HepG2 (cell line): ENCODE measurements around the gene RPS6KC1. TPM values are rescaled to one million over a fixed set of nuclear protein-coding genes. Genes with fewer than 3 reads are reported as not detected.

Experiments used
- ATAC-seq: fragments of 200-7000 bp; cut with Tn5 transposase; 3 replicates; pipeline ENCODE4 v1.9.1; 2020; ENCODE audit warnings: mild to moderate bottlenecking, moderate library complexity
- BruUV-seq: library from RNA; stranded (reverse); fragments of 400-500 nt; replicated peaks from 2 replicates; lab custom pipeline; 2021; lab: Mats Ljungman, UMichigan
- CTCF ChIA-PET: fragments of 300-600 bp; formaldehyde crosslinking; extraction: SDS; loops from one replicate; lab custom pipeline; 2021; ENCODE audit warnings: low total read pairs, inconsistent platforms, low intra/inter-chr PET ratio; lab: Yijun Ruan, JAX
- POLR2A ChIA-PET: fragments of 350-600 bp; sonication (Branson Sonifier 250); formaldehyde crosslinking; loops from one replicate; lab custom pipeline; 2020; ENCODE audit warnings: antibody characterized with exemption, inconsistent platforms; lab: Yijun Ruan, JAX
- DNase-seq: peaks from one replicate; pipeline ENCODE4 v3.0.0-alpha.2; 2015; ENCODE audit warnings: low spot score
- FAIRE-seq: peaks from 3 replicates; lab custom pipeline; 2011; peaks lifted over from hg19 to GRCh38; lab: Jason Lieb, UNC
- H2AFZ ChIP-seq: one replicate; pipeline ENCODE4 v1.6.1; 2011; ENCODE audit warnings: low read length, inconsistent platforms
- H3K27ac ChIP-seq: fragments of 300-600 bp; 3 replicates; pipeline ENCODE4 v1.8.0; 2011; ENCODE audit warnings: mixed run types, mild to moderate bottlenecking, mixed read lengths, low read length, inconsistent platforms; ENCODE audit not compliant: insufficient read depth; ENCODE audit errors: extremely low read length
- H3K27me3 ChIP-seq, 2 experiments: fragments of 200-600 bp in 1 of 2; 2 replicates in 1 of 2; 3 replicates in 1 of 2; pipeline versions ENCODE4 v1.6.0 to v1.8.0; 2011; ENCODE audit warnings: low read length in 2 of 2, mild to moderate bottlenecking in 2 of 2, moderate library complexity in 2 of 2, inconsistent platforms in 1 of 2; ENCODE audit not compliant: insufficient read depth in 2 of 2, control insufficient read depth in 1 of 2
- H3K36me3 ChIP-seq, 2 experiments: fragments of 200-600 bp in 1 of 2; replicated peaks in 1 of 2; 2 replicates in 1 of 2; 3 replicates in 1 of 2; pipeline versions ENCODE4 v1.5.1 to v1.8.0; 2011; ENCODE audit warnings: low read length in 2 of 2, inconsistent platforms in 1 of 2; ENCODE audit not compliant: insufficient read depth in 2 of 2, control insufficient read depth in 1 of 2
- H3K4me1 ChIP-seq: 2 replicates; pipeline ENCODE4 v1.5.1; 2012; ENCODE audit warnings: low read length, inconsistent platforms; ENCODE audit not compliant: insufficient read depth
- H3K4me2 ChIP-seq: 2 replicates; pipeline ENCODE4 v1.6.0; 2011; ENCODE audit warnings: low read depth, low read length, inconsistent platforms
- H3K4me3 ChIP-seq, 3 experiments: fragments of 200-600 bp in 1 of 3; sonication (generic), shearing (Covaris generic) in 1 of 3; replicated peaks in 1 of 3; 2 replicates each; pipeline ENCODE4 v1.5.1; 2011 to 2016; ENCODE audit warnings: low read length in 3 of 3, inconsistent platforms in 2 of 3, low read depth in 2 of 3, mild to moderate bottlenecking in 2 of 3, control low read depth in 1 of 3, mixed read lengths in 1 of 3; ENCODE audit not compliant: insufficient read depth in 1 of 3
- H3K79me2 ChIP-seq: one replicate; pipeline ENCODE4 v1.6.1; 2011; ENCODE audit warnings: low read length, inconsistent platforms; ENCODE audit not compliant: insufficient read depth
- H3K9ac ChIP-seq: 2 replicates; pipeline ENCODE4 v1.6.0; 2011; ENCODE audit warnings: mild to moderate bottlenecking, low read depth, low read length, inconsistent platforms; ENCODE audit not compliant: insufficient read depth
- H3K9me3 ChIP-seq: 2 replicates; pipeline ENCODE4 v1.5.1; 2012; ENCODE audit warnings: mild to moderate bottlenecking, low read length
- H4K20me1 ChIP-seq: 2 replicates; pipeline ENCODE4 v1.6.0; 2011; ENCODE audit warnings: inconsistent platforms, mild to moderate bottlenecking, low read length, moderate library complexity; ENCODE audit not compliant: insufficient read depth
- ADNP ChIP-seq: sonication (generic); formaldehyde crosslinking; IDR thresholded peaks from 2 replicates; pipeline ENCODE4 v1.4.0; 2020; ENCODE audit warnings: missing genetic modification reagents
- CBX1 ChIP-seq: IDR thresholded peaks from one replicate; pipeline ENCODE4 v1.6.1; 2016; ENCODE audit warnings: antibody characterized with exemption, low read depth
- CENPX ChIP-seq: sonication (generic); formaldehyde crosslinking; IDR thresholded peaks from 2 replicates; pipeline ENCODE4 v1.9.0; 2021; ENCODE audit warnings: mild to moderate bottlenecking, missing genetic modification reagents, moderate library complexity
- KDM4B ChIP-seq: sonication (generic); formaldehyde crosslinking; IDR thresholded peaks from 2 replicates; pipeline ENCODE4 v1.4.0; 2020; ENCODE audit warnings: missing genetic modification reagents
- NONO ChIP-seq, 2 experiments: fragments of 450-650 bp in 1 of 2; sonication (generic) in 1 of 2; formaldehyde crosslinking in 1 of 2; IDR thresholded peaks in 1 of 2; conservative IDR thresholded peaks in 1 of 2; 2 replicates each; pipeline versions ENCODE4 v1.6.1 to v1.8.0; 2017 to 2022; ENCODE audit warnings: mild to moderate bottlenecking in 1 of 2, missing genetic modification reagents in 1 of 2, moderate library complexity in 1 of 2
- PAF1 ChIP-seq: IDR thresholded peaks from 2 replicates; pipeline ENCODE4 v1.6.1; 2016; ENCODE audit warnings: missing genetic modification reagents, missing compliant biosample characterization
- POGZ ChIP-seq: sonication (generic); formaldehyde crosslinking; IDR thresholded peaks from 2 replicates; pipeline ENCODE4 v1.4.0; 2020; ENCODE audit warnings: mild to moderate bottlenecking, missing genetic modification reagents
- RELA ChIP-seq: sonication (generic); formaldehyde crosslinking; IDR thresholded peaks from 2 replicates; pipeline ENCODE4 v1.4.0; 2020; ENCODE audit warnings: missing genetic modification reagents
- SMAD9 ChIP-seq: sonication (generic); formaldehyde crosslinking; IDR thresholded peaks from 2 replicates; pipeline ENCODE4 v1.5.1; 2020; ENCODE audit warnings: mild to moderate bottlenecking, missing genetic modification reagents
- TIGD3 ChIP-seq: sonication (generic); formaldehyde crosslinking; IDR thresholded peaks from 2 replicates; pipeline ENCODE4 v1.5.1; 2020; ENCODE audit warnings: mild to moderate bottlenecking, missing genetic modification reagents, borderline replicate concordance
- ZBTB3 ChIP-seq: sonication (generic); formaldehyde crosslinking; IDR thresholded peaks from 2 replicates; pipeline ENCODE4 v1.4.0; 2020; ENCODE audit warnings: low read depth, mild to moderate bottlenecking, moderate library complexity, missing genetic modification reagents, borderline replicate concordance
- ZHX2 ChIP-seq, 2 experiments: sonication (generic) in 1 of 2; formaldehyde crosslinking in 1 of 2; IDR thresholded peaks; 2 replicates each; pipeline versions ENCODE4 v1.6.1 to v1.9.0; 2014 to 2022; ENCODE audit warnings: antibody characterized with exemption in 1 of 2, borderline replicate concordance in 1 of 2, inconsistent platforms in 1 of 2, low read depth in 1 of 2, missing genetic modification reagents in 1 of 2
- ZNF317 ChIP-seq: sonication (generic); formaldehyde crosslinking; IDR thresholded peaks from 2 replicates; pipeline ENCODE4 v1.5.0; 2020; ENCODE audit warnings: mild to moderate bottlenecking, missing genetic modification reagents
- ZNF337 ChIP-seq: sonication (generic); formaldehyde crosslinking; IDR thresholded peaks from 2 replicates; pipeline ENCODE4 v1.5.1; 2020; ENCODE audit warnings: missing genetic modification reagents, low read depth, mild to moderate bottlenecking, borderline replicate concordance
- ZNF350 ChIP-seq: sonication (generic); formaldehyde crosslinking; IDR thresholded peaks from 2 replicates; pipeline ENCODE4 v1.4.0; 2020; ENCODE audit warnings: mild to moderate bottlenecking, low read depth, missing genetic modification reagents, borderline replicate concordance
- ZNF607 ChIP-seq: sonication (generic); formaldehyde crosslinking; IDR thresholded peaks from 2 replicates; pipeline ENCODE4 v1.5.1; 2020; ENCODE audit warnings: missing genetic modification reagents, mild to moderate bottlenecking, borderline replicate concordance
- WGBS: methylation state at CpG from one replicate; pipeline ENCODE4 v1.1.6; 2017; ENCODE audit warnings: low lambda C conversion rate; 5-methylcytosine and 5-hydroxymethylcytosine counted together
- in situ Hi-C: cut with HindIII; loops from 2 replicates; pipeline ENCODE4 v1.10.0; 2017; ENCODE audit warnings: low pct_unique_long_range_greater_than_20kb; ENCODE audit not compliant: extremely low pct_ligation_motif_present
- intact Hi-C: fragments of 100-400 bp; cut with micrococcal nuclease; formaldehyde crosslinking; loops from one replicate; pipeline ENCODE4 v1.10.0; 2022; ENCODE audit not compliant: unreplicated experiment
- polyA plus RNA-seq, 8 experiments: library from polyadenylated mRNA; depleted of rRNA in 3 of 8; stranded (reverse) in 7 of 8; unstranded in 1 of 8; fragments of >200 nt; fragmentation: Illumina TruSeq in 4 of 8; extraction: Trizol in 4 of 8; gene quantifications; 2 replicates each; pipeline versions ENCODE4 v1.2.1 to v1.2.3, GENCODE V29; 2011 to 2016; ENCODE audit warnings: low read depth in 4 of 8, missing spikeins in 1 of 8, mixed read lengths in 1 of 8; ENCODE audit not compliant: insufficient read depth in 1 of 8
- total RNA-seq, 5 experiments: library from RNA; depleted of rRNA; stranded (reverse); fragments of >200 nt; fragmentation: Illumina TruSeq; extraction: Trizol; gene quantifications; 2 replicates each; pipeline ENCODE4 v1.2.3, GENCODE V29; 2016; ENCODE audit warnings: low read depth in 1 of 5
- TF ChIP-seq, protein P1 (sequence below): sonication (generic); formaldehyde crosslinking; IDR thresholded peaks from 2 replicates; pipeline ENCODE4 v1.4.0; 2020; ENCODE audit warnings: mild to moderate bottlenecking, missing genetic modification reagents

The RPS6KC1 gene
- total and polyA plus RNA-seq, 2 of the 13 experiments (the other 11 are each of a cell fraction or from before 2014, with no cell fraction given), result 11.0 to 25.2 TPM

GRCh38 chr1:213286235-213286634 is 235.2 kb downstream of the RPS6KC1 start:
- Histone ChIP-seq H3K9ac (no peak overlapping the region), H3K27me3 (no peaks in the 10 kb centered on the region), H3K36me3 (no peaks in the 10 kb centered on the region), H2AFZ (no peak overlapping the region), H3K4me1 (peaks cover 35% of the 10 kb centered on the region), H3K79me2 (no peaks in the 10 kb centered on the region), H3K4me3 (no peak overlapping the region), H3K27ac (no peak overlapping the region), H3K4me2 (no peak overlapping the region), H4K20me1 (no peaks in the 10 kb centered on the region), H3K9me3 (no peaks in the 10 kb centered on the region)
- DNase-seq (no peak), FAIRE-seq (no peak), ATAC-seq (no peak)
- POLR2A ChIA-PET, result no interaction called here
- intact Hi-C loops, result no loop called here
- in situ Hi-C loops, result no loop called here
- CTCF ChIA-PET, result no interaction called here
- 91% methylated on average over 1 of the region's 1 CpG for WGBS
- BruUV-seq, result no TSS peak
- TF ChIP-seq ZNF607 (CRISPR knock-in tag), result no peak
- no peak for TF ChIP-seq ZNF350 (CRISPR knock-in tag)
- no peak for TF ChIP-seq PAF1 (CRISPR knock-in tag)
- TF ChIP-seq CENPX (CRISPR knock-in tag), result no peak
- no peak for TF ChIP-seq ZNF337
- no peak for TF ChIP-seq NONO (IDR thresholded peaks at IDR 0.05)
- TF ChIP-seq NONO (CRISPR knock-in tag; conservative IDR thresholded peaks at IDR 0.05), result no peak
- TF ChIP-seq RELA, result no peak
- no peak for TF ChIP-seq CBX1
- TF ChIP-seq, protein P1, sequence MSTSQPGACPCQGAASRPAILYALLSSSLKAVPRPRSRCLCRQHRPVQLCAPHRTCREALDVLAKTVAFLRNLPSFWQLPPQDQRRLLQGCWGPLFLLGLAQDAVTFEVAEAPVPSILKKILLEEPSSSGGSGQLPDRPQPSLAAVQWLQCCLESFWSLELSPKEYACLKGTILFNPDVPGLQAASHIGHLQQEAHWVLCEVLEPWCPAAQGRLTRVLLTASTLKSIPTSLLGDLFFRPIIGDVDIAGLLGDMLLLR (CRISPR knock-in tag), result no peak
- TF ChIP-seq ZNF317 (CRISPR knock-in tag), result no peak
- TF ChIP-seq TIGD3 (CRISPR knock-in tag), result no peak
- TF ChIP-seq ADNP (CRISPR knock-in tag), result no peak
- TF ChIP-seq ZBTB3, result no peak
- no peak for TF ChIP-seq KDM4B (CRISPR knock-in tag)
- no peak for TF ChIP-seq SMAD9 (CRISPR knock-in tag)
- TF ChIP-seq POGZ (CRISPR knock-in tag), result no peak
- TF ChIP-seq ZHX2 (IDR thresholded peaks at IDR 0.05; ENCODE audit: low read depth), result no peak
- TF ChIP-seq ZHX2 (CRISPR knock-in tag; IDR thresholded peaks at IDR 0.05; ENCODE audit: borderline replicate concordance), result no peak
